HG03066 (cell line): Measurements from ENCODE around the gene TOPAZ1.

Experiments
- ATAC-seq: cut with Tn5 transposase; IDR thresholded peaks from one replicate; pipeline ENCODE4 v1.9.1; 2021; ENCODE audit warnings: low read depth; ENCODE audit not compliant: unreplicated experiment

The TOPAZ1 gene

DNA sequence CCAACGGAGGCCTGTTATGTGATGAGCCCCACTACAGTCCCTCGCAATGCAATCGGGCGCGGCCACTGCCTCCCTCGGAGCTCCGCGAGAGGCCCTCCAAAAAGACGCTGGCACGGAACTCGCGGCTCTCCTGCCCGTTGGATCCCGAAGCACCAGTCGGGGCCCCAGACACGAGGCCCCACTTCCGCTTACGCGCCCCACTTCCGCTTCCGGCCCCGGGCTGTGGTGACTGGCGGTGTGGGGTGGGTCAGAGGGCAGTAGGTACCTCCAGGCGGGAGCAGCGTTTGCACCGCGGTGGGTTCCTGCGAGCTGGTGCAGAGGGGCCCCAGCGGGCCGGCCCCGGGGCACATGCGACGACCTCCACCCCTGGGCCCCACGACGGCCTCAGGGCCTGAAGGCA lies at the start of gene TOPAZ1:
Gene TOPAZ1 (plus strand): TSS at position 181 of the 400 bp plus-strand sequence. CDS start 168 bp downstream, at position 349.
- ATAC-seq, result no peak

DNA sequence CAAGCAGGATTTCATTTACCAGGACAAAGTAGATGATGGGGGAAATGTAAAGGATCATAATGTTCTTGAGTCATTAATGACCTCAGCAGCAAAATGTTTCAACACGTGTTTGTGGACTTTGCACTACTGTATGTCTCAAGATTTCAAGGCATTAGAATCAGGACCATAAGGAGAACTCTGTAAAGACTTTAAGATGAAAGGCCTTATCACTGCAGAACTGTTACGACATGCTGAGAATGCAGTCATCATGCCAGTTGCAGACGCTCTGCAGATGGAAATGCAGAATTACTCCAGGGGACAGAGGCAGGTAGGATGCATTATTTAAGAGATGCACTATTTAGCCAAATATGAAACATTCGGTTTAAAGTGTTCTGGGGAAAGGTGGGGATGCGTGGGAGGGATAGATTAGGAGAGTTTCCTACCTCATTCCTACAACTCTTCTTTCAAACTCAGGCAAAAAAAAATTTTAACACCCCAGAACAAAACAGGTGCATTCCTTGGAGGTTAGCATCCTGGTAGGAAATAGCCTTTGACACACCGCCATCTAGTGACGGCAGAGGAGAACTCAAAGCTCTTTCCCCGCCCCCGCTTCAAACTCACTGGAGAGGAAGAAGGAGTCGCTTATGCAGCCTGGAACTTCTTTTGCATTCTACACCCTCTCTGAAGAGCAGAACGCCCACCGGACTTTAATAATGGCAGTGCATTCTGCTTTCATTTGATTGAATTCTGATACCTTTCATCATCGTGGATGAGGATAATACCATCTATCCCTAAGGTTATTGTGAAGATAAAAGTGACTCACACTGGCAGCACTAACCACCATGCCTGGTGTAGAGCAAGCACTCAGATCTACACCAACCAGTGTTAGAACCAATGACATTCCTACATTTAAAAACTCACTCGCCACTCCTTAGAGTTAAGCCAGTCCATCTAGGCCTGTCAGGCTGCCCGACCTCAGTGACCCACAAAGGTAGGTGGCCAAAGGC lies 43.1 kb upstream of the TOPAZ1 start:
- peak; percentile 70 for ATAC-seq

DNA sequence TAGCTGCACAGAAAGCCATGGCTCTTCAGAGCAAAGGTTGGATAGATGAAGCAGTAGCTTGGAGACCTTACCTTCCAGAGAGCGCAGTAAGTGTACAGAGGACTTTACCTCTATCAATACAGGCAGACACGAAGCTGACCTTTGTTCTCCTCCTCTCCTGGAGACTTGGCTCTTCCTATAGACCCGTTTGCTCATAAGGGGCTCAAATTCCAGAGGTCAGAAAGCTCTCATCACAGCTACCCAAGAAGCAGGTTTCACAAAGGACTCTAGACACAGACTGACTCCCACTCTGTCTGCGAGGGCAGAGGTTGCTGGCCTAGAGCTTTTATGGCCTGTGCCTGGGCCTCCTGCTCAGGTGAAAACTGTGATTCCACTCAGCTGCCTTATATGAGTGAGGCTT lies 35.4 kb upstream of the TOPAZ1 start:
- no peak for ATAC-seq

- no peak for ATAC-seq
Observed at GRCh38 chr3:44206862-44207652, 34.6 kb upstream of the TOPAZ1 start.

GRCh38 chr3:44208086-44208485 lies 33.6 kb upstream of the TOPAZ1 start:
- no peak for ATAC-seq

- ATAC-seq, result no peak
Observed at GRCh38 chr3:44208568-44208967, 33.1 kb upstream of the TOPAZ1 start.

DNA sequence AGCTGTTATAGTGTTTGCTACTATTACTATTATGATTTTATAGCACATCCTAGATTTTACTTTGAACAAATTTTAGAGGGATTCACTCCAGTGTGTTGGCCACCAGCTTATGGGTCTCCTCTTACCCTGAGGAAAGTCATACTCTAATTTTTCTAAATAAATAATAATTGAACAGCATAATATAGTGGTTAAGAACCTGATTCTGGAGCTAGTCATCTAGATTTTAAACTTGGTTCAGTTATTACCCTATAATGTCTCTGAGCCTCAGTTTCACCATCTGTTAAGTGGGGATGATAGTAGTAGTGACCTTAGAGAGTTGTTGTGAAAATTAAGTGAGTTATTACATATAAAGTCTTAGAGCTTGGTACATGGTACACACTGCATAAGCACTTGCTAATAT lies 30.7 kb upstream of the TOPAZ1 start:
- ATAC-seq, result no peak

DNA sequence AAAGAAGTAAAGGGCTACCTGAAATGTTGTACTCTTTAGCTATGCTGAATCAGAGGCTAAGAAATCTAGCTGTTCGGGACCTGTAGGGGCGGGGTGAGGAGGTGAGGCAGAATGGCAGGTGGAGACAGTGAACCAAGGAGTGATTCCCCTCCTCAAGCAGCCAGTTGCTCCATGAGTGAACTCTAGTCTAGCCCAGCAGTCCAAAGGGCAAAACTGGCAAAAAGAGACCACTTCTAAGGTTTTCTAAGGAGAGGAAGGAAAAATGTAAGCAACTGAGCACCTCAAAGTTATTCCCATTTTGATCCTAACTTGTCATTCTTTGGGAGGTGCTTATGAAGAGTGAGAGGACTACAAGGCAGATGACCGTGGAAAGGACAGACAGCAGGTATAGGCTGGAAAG lies 19.3 kb upstream of the TOPAZ1 start:
- no peak for ATAC-seq

DNA sequence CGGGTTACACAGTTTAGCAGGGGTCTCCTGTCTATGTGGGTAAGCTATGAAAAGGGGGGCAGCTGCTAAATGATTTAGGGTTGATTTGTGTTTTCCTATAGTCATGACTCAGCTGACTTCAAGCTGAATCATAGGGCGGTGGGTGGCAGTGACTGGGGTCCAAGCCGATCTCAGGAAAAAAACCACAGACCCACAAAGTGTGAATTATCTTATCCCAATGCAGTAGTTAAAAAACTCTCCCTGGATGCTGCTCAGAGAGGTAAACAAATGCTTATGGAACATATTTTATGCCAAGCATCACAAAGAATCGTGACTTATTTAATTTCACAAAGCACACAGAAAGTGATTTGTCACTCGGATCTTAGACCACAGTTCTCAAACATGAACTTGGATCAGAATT lies 18.4 kb upstream of the TOPAZ1 start:
- no peak for ATAC-seq

GRCh38 chr3:44224131-44224530 lies 17.6 kb upstream of the TOPAZ1 start:
- ATAC-seq, result no peak

DNA sequence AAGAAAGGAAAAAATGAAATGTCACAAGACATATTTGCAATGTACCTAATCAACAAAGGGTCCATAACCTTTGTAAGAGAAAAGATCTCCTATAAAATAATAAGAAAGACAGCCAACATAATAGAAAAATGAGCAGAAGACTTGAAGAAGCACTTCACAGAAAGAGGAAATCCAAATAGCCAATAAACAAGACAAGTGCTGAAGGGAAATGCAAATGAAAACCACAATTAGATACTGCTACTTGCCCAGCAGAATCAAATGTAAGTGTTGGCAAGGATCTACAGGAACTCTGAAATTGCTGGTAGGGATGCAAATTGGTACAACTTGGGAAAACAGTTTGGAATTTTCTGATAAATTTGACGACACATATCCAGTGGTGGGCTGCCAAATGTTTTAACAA lies 15.1 kb upstream of the TOPAZ1 start:
- no peak for ATAC-seq

DNA sequence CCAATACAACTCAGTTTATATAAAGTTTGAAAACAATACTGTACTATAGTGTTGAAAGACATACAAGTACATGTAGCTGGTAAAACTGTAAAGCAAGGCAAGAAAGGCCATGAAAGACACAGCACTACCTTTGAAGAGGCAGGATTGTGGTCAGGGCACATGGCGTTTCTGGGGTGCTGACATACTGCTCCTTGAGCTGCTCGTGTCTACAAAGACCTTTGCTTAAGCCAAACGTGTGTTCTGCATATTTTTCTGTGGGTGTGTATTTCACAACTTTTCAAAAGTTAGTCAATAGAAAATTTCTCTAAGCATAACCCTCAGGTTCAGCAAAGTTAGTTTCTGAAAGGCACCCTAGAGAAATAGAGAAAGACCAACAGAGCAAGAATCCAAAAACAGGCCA lies 14.1 kb upstream of the TOPAZ1 start:
- no peak for ATAC-seq

DNA sequence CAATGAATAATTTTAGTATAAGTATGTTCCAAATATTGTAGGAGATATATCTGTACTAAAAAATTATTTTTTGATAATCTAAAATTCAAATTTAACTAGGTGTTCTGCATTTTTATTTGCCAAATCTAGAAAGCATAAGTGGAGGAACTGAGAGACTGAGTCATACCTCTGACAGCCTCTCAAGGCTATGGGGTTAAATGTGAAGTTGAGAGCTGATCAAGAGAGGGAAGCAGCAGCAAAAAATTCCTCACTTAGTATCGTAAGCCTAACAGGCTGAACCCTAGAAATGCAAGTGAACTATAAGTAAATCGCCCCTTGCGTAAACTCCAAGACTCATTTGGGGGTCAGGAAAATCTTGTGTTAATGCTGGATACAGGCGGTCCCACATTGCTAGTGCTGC lies 12.8 kb upstream of the TOPAZ1 start:
- ATAC-seq, result no peak

GRCh38 chr3:44232407-44232806 lies 9.3 kb upstream of the TOPAZ1 start:
- ATAC-seq, result no peak

GRCh38 chr3:44234648-44235268 lies 6.9 kb upstream of the TOPAZ1 start:
- no peak for ATAC-seq

- no peak for ATAC-seq
Observed at GRCh38 chr3:44235604-44236484, 5.8 kb upstream of the TOPAZ1 start.

- no peak for ATAC-seq
Observed at GRCh38 chr3:44236485-44236908, 5.2 kb upstream of the TOPAZ1 start.

DNA sequence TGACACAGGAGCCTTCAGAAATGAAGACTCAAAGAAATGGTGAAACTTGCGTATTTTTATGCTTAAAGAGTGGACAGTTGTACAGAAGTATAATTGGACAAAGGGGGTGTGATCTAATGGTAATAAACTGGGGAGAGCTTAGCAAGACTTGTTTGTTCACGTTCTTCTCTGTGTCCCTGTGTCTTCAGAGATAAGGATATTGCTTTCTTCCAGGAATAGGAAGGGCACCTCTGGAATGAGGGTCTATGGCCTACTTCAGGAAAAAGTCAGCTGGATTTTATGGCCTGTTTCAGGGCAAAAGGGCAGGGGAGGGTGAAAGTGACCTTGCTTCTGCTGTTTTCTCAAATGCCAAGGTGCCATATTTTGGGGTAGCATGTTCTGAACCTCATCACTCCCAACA lies 4.5 kb upstream of the TOPAZ1 start:
- ATAC-seq, result no peak

DNA sequence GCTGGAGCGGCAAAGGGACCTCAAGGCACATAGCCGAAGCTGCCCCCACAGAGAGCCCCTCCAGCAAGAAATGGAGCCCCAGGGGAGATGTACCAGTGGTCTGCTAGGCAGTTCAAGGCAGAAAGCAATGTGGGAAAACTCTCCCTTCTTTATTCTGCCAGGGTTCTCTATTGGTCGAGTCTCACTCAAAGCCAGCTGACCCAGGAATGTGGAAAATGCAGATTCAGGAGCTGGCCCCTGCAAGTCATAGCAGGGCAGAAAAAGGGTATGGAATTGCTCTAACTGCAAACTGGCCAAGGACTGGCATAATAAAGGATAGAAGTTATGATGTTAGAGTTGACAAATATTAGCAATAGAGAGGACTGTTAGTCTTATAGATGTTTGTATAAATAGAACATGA lies 4.0 kb upstream of the TOPAZ1 start:
- no peak for ATAC-seq

DNA sequence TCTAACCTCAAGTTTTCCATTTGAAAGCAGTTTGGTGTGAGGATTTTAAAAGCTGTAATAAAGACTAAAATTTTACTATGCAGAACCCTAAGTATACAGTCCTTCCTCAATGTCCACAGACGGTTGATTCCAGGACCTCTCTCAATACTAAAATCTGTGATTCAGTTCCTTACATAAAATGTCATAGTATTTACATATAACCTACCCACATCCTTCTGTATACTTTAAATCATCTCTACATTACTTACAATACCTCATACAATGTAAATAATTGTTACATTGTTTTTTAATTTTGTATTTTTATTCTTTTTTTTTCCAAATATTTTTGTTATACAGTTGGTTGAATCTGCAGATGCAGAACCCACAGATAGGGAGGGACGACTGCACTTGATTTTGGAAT lies 2.8 kb upstream of the TOPAZ1 start:
- ATAC-seq, result no peak
